GM19328 (cell line): Measurements from ENCODE around the gene MKNK1.
A peak's percentile ranks its signal among the peaks of the same experiment; 100 is the strongest.

Source experiments
- ATAC-seq: cut with Tn5 transposase; IDR thresholded peaks from one replicate; pipeline ENCODE4 v1.9.1; 2021; ENCODE audit warnings: mild to moderate bottlenecking, moderate library complexity; ENCODE audit not compliant: unreplicated experiment

The MKNK1 gene

GRCh38 chr1:46619656-46620258, 15.7 kb upstream of the MKNK1 start:
- no peak for ATAC-seq

DNA sequence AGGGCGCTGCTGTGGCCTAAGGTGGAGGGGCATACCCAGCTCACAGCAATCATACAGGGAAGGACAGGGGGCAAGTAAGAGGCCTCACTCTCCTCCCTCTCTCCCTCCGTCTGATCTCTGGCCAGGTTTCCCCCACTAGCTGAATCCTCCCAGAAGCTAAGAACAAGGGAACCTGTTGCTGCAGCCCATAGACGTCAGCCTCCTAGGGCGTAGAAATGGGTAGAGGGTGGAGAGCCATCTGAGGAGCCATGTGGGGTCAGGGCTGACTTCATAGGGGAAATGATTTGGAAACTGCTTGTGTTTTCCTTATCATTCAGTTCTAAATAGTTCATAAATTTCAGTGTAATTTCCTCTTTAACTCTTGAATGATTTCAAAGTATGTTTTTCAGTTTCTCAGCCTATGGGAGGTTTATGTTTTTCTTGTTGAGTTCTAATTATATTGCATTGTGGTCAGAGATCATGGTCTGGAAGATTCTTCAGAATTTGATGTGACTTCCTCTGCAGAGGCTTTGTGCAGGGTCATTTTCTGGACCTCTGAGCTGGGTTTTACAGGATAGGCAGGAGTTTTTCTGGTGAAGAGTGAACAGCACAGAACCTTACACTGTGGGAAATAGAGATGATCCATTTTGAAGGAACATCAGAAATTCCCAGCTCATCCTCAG, 14.8 kb upstream of the MKNK1 start:
- no peak for ATAC-seq

GRCh38 chr1:46617833-46618232, 13.8 kb upstream of the MKNK1 start:
- no peak for ATAC-seq

- ATAC-seq: no peak
Measured at GRCh38 chr1:46617108-46617800, 13.2 kb upstream of the MKNK1 start.

DNA sequence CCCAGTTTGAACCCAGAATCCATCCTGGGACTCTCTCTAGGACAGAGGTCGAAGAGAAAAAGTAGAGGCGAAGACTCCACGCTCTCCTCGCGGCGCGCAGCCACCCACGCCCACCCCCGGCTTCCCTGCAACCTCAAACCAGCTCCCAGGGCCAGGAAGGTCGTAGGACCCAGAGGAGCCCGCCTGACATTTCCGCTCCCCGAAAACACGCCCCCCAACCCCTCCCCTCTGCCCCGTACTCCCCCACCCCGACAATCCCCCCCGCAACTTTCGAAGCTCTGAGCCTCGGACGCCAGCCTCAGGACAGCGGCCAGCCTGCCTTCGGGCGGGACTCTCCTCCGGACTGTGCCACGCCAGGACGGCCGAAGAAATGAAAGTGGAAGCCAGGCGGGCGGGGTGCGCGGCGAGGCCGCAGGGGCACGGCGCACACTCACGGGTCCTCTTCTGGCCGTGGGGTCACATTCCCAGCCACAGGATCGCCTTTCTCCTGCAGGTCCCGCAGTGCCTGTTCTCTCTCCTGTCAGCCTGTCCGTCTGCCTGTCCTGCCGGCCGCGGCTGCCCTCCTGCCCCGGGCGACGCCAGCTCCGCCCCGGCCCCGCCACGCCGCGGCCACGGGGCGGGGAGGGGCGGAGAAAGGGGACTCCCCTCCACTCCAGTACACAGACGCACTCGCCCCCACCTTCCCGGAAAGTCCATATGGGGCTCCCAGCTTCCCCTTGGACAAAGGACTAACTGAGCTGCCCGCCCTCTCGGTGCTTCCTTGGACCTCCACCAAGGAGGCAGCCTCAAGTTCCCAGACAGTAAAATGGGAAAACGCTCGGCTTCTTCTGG, 12.4 kb upstream of the MKNK1 start, which contains the start of gene MOB3C:
Gene MOB3C (minus strand): TSS at position 535 of the 831 bp plus-strand sequence. CDS start 3,490 bp downstream, outside the sequence.
- peak; percentile 80 for ATAC-seq

DNA sequence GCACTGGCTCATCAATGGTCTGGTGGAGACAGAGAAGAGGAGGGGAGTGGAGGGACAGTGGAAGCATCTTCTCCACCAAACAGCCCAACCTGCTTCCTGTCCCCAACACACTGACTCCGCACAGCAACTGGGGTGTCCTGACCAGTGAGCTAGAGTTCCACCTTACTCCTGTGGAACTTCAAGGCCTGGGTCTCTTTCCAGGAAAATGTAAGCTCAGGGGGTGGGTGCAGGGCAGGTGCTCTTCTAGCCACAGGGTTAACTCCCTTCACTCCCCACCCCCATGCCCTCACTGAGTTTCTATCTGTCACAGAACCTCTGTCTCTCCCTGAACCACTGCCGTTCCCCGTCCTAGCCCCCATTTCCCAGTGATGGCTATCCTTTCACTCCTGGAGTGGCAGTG, 11.7 kb upstream of the MKNK1 start:
- ATAC-seq: no peak

- ATAC-seq: no peak
Measured at GRCh38 chr1:46615088-46615487, 11.0 kb upstream of the MKNK1 start.

- ATAC-seq: no peak
Measured at GRCh38 chr1:46614604-46614984, 10.5 kb upstream of the MKNK1 start.

- no peak for ATAC-seq
Measured at GRCh38 chr1:46613661-46614603, 9.9 kb upstream of the MKNK1 start.

DNA sequence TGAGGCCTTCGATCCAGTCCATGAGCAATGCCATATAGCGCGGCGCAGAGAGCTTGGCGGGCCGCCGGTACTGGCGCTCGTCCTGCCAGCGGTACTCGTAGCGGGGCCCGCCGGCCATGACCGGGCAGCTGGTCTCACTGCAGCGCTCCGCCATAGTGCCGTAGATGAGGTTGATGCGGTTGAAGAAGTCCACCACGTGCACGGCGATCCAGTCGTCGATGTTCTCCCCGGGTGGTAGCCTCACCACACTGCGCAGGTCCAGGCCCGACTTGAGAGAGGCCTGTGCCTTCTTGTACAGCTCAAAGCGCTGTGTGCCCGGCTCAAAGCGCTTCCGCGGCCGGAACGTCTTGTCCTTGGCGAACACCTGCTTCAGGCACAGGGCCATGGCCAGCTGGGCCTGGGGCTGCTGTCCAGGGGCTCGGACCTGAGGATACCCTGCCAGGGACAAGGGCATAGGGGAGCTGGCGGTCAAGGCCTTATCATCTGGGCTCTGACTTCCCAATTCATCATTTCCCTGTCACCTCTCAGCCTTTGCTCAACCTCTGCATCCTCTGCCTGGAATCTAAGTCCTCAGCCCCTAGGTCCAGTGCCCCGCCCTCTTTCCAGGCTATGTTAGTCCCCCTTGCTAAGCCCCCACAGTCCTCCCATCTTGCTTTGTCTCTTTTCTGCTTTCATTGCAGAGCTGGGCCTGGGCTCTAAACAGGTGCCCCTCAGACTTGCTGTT, 9.0 kb upstream of the MKNK1 start:
- ATAC-seq: no peak

DNA sequence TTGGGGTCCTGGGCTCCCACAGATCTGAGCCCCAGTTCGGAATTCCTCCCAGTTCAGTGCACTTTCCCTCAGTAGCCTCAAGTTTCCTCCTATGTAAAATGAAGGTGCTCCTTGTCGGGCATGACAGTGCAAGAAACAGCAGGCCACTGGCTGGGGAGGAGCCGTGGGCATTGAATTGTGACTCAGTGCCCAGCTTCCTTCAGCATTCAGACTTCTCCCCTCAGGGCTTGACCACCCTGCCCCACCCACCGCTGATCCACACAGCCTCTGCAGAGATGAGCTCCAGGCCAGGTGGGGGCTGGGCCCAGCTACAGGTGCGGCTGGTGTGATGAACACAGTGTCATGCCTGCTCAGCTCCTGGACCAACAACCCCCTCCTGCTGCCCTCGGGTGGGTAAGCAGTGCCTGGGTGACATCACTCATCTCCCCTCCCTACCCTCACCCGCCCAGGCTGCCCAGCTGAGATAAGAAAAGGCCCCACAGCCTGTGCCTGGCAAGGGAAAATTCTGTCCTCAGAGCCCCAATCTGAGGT, 7.7 kb upstream of the MKNK1 start:
- no peak for ATAC-seq

DNA sequence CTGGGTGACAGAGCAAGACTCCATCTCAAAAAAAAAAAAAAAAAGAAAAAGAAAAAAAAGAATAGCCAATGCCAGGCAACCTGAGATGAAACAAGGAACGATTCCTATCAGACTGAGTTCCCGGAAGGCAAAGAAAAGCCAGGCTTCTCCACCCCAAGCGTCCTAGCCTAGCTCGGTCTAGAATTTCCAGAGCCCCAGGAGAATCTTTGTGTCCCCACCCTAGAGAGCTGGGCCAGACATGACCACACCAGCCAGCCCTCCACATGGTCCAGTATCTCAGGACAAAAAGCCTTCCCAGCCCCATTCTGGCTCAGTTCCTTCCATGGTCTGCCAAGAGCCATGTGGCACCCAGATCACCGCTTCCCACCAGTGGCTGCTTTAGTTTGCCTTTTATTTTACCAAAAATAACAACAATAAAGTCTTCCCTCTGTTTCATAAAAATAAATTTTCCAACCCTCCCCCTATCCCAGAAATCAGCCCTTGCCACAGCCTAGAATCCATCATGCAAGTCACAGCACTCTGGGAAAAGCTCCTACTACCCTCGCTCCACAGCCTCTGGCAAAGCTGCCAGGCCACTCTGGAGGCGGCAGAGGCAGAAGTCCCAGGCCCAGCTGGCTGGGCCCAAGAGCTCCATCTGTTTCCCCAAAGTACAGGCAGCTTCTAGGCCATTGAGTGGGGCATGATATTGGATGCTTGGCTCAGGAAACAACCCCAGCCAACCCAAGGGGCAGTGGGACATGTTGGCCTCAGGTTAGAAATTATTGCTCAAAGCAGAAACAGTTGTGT, 3.5 kb upstream of the MKNK1 start:
- ATAC-seq: no peak

DNA sequence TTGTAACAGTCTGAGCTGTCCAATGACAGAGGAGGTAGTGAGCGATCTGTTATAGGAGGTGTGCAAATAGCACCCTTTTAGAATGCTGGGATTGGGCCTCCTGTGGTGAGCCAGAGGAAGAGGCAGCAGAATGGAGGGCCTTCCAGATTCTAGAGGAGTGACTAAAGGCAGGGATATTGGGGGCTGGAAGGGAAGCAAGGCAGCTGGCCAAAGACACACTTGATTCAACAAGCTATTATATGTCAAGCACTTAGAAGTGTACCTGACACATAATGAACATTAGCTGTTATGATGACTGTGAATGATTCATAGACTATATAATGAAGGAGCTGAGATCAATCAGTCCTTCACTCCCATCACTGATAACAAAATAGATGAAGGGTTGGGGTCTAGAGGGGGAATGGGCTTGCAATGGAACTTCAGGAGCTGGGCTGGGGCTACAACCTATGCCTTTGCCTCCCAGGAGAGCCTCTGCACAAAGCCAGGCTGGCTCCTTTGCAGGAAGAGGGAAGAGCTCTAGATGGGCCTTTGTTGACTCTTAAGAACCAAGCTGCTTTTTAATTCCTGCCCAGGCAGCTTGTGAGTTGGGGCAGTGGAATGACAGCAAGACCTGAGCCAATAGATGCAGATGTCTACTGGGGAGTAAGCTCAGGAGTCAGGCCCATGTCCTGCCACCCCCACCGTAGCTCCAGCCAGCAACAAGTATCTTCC, 2.3 kb upstream of the MKNK1 start:
- ATAC-seq: no peak

DNA sequence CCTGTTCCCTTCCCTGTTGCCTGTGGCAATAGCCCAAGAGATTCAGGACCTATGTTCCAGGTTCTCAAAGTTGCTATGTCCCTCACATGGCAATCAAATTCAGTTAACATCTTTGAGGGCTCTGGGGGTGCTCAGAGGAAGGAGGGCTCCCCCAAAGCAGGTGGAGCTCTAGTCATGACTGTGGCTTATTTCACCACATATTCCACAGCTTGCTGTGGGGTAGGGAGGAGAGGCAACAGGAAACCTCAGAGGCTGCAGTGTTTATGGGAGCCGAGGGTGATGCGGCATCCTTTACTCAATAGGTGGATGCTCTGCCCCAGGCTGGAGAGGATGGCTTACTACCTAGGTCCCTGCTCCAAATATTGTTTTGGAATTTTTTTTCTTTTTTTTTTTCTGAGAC, 1.2 kb upstream of the MKNK1 start:
- ATAC-seq: no peak

GRCh38 chr1:46603481-46603857, 599 bp downstream of the MKNK1 start:
- ATAC-seq: no peak

DNA sequence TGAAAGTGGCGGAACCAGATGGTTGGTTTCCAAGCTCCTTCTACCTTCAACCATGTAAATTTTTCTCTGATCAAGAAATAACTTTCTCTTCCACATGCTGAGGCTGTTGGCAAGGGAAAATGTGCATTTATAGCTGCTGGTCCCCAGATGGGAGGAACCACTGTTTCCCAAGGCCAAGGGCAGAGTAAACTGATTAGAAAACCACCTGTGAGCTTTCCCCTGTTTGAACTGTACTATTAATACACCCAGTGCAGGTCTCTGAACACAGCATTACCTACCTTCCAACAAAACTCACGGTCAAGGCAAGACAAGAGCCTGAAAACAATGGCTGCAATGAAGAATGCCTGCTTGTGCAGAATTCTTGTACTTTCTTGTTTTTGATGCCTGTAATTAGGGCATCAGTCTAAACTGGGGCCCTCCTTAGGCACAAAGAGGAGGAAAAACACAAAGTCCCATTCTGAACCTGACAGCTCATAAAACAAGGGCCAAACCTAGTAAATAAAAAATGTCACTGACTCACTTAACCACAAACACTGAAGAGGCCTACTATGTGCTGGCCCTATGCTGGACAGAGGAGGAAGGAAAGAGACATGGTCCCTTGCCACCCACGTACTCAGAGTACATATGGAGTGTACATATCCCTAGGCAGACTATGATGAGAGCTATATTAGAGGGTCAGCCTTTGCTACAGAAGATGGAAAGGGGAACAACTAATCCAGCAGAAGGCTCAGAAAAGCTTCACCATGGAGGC, 2.6 kb downstream of the MKNK1 start:
- no peak for ATAC-seq
